Measurements from ENCODE around the gene DMAP1. TPM values are rescaled to one million over a fixed set of nuclear protein-coding genes. Genes with fewer than 3 reads are reported as not detected.

The DMAP1 gene
- total RNA-seq, 1 donor from 2014 or later: 36.0 TPM

GRCh38 chr1:44220001-44220751 lies 6.9 kb downstream of the DMAP1 start:
- H3K4me1 Mint-ChIP-seq: peaks cover 9% of the 10 kb centered on the region
- H3K9me3 Mint-ChIP-seq: no peaks in the 10 kb centered on the region
- intact Hi-C loops (cut with micrococcal nuclease): no loop called here
- H3K4me3 Mint-ChIP-seq: no peak overlapping the region
- H3K27me3 Mint-ChIP-seq: no peaks in the 10 kb centered on the region
- DNase-seq: no peak
- H3K36me3 Mint-ChIP-seq (ENCODE audit: low read depth): peaks cover 41% of the 10 kb centered on the region
- no peak overlapping the region for H3K27ac Mint-ChIP-seq

DNA sequence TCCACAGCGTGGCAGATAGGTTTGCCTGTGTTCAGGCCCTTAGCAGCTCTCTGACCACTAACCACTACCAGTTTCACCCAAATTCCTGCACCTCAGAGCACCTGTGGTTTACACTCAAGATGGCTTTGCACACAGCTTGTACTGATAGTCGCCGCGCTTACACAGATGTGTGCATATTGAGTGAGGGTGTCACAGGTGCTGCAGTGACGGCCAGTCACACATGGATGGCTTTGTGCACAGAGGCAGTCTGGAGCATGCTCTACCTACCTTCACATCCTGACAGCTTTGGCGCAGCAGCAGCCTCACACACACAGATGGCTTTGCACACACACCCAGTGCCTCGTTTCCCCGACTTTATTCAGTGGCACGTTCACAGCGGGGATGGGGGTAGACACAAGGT lies 7.5 kb downstream of the DMAP1 start:
- intact Hi-C loops (cut with micrococcal nuclease): no loop called here
- no peaks in the 10 kb centered on the region for H3K9me3 Mint-ChIP-seq
- H3K36me3 Mint-ChIP-seq (ENCODE audit: low read depth): peaks cover 37% of the 10 kb centered on the region
- peaks cover 8% of the 10 kb centered on the region for H3K4me1 Mint-ChIP-seq
- H3K27ac Mint-ChIP-seq: no peak overlapping the region
- DNase-seq: no peak
- no peaks in the 10 kb centered on the region for H3K27me3 Mint-ChIP-seq
- no peak overlapping the region for H3K4me3 Mint-ChIP-seq

DNA sequence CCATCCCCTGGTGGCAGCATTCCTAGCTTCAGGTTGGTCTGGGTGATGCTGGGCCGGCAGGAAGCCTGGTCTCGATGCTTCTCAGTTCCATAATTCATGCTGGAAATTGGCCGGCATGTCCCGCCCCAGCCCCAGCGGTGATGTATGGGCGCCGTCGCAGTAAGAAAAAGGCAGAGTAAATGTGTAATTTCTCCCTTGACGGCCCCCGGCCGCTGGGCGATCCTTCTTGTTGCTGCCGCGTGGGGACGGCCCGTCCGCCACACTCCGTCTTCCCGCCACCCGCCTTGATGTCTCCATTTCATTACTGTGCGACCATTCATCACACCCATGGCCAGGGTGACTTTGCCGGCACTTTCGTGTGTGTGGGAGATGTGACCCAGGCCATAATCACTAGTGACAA lies 8.5 kb downstream of the DMAP1 start:
- intact Hi-C loops (cut with micrococcal nuclease): no loop called here
- H3K4me1 Mint-ChIP-seq: peaks cover 8% of the 10 kb centered on the region
- H3K4me3 Mint-ChIP-seq: no peak overlapping the region
- H3K9me3 Mint-ChIP-seq: no peaks in the 10 kb centered on the region
- DNase-seq: no peak
- peaks cover 29% of the 10 kb centered on the region for H3K36me3 Mint-ChIP-seq (ENCODE audit: low read depth)
- no peak overlapping the region for H3K27ac Mint-ChIP-seq
- no peaks in the 10 kb centered on the region for H3K27me3 Mint-ChIP-seq

GRCh38 chr1:44222397-44223186 lies 9.3 kb downstream of the DMAP1 start:
- Mint-ChIP-seq H3K36me3 (ENCODE audit: low read depth) (peaks cover 24% of the 10 kb centered on the region), H3K4me1 (peaks cover 4% of the 10 kb centered on the region), H3K9me3 (no peaks in the 10 kb centered on the region), H3K4me3 (no peak overlapping the region), H3K27ac (no peak overlapping the region), H3K27me3 (no peaks in the 10 kb centered on the region)
- intact Hi-C loops (cut with micrococcal nuclease): no loop called here
- no peak for DNase-seq

DNA sequence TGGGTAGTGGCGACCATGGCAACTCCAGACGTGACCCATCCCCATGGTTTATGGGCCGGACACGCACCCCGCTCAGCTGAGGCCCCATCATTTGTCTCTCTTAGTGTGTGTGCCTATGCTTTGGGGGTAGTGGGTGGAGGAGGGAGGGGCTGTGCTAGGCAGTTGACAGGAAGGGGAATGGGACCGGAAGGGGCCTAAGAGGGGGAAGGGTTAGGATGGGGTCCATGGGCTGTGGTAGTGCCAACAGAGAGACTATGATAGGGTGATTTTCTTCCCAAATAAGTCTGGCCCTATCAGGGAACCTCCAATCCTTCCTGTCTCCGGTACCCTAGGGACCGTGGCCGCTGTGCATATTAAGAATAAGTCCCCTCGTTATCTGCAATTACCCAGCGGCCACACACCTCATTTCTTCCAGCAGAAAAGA lies 9.9 kb downstream of the DMAP1 start:
- DNase-seq: no peak
- Mint-ChIP-seq H3K4me1 (peaks cover 4% of the 10 kb centered on the region), H3K27ac (no peak overlapping the region)

GRCh38 chr1:44225761-44226160 lies 12.5 kb downstream of the DMAP1 start:
- Mint-ChIP-seq H3K4me3 (no peak overlapping the region), H3K27me3 (no peaks in the 10 kb centered on the region), H3K9me3 (no peaks in the 10 kb centered on the region), H3K27ac (no peak overlapping the region), H3K4me1 (peaks cover 1% of the 10 kb centered on the region), H3K36me3 (ENCODE audit: low read depth) (peaks cover 5% of the 10 kb centered on the region)
- intact Hi-C loops (cut with micrococcal nuclease): no loop called here
- DNase-seq: no peak

More for the DNA sequence above, 9.9 kb downstream of the DMAP1 start:
- no peak overlapping the region for H3K4me3 Mint-ChIP-seq
- no peaks in the 10 kb centered on the region for H3K9me3 Mint-ChIP-seq
- H3K27me3 Mint-ChIP-seq: no peaks in the 10 kb centered on the region
- H3K36me3 Mint-ChIP-seq (ENCODE audit: low read depth): peaks cover 22% of the 10 kb centered on the region
- intact Hi-C loops (cut with micrococcal nuclease): no loop called here

DNA sequence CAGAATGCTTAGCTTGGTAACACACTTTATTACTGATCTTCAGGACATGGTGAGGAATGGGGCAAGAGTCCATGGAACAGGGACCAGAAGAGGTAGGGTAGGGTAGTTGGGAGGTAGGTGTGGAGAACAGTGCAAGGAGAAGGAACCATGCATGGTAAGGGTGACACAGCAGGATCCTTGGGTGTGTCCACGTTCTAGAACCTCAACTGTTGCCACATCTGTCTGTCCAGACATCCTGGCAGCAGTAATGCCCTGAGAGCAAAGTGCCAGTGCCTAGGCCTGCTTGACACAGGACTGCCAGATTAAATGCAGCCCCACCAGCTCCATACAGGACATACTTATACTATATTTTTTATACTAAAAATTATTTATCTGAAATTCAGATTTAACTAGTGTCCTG lies 13.9 kb downstream of the DMAP1 start:
- Mint-ChIP-seq H3K36me3 (ENCODE audit: low read depth) (no peaks in the 10 kb centered on the region), H3K9me3 (no peaks in the 10 kb centered on the region), H3K27me3 (no peaks in the 10 kb centered on the region), H3K27ac (no peak overlapping the region), H3K4me1 (no peaks in the 10 kb centered on the region), H3K4me3 (no peak overlapping the region)
- intact Hi-C loops (cut with micrococcal nuclease): no loop called here
- no peak for DNase-seq

GRCh38 chr1:44228218-44228617 lies 14.9 kb downstream of the DMAP1 start:
- H3K4me3 Mint-ChIP-seq: no peak overlapping the region
- H3K27ac Mint-ChIP-seq: no peak overlapping the region
- no peaks in the 10 kb centered on the region for H3K4me1 Mint-ChIP-seq
- intact Hi-C loops (cut with micrococcal nuclease): no loop called here
- DNase-seq: no peak
- no peaks in the 10 kb centered on the region for H3K27me3 Mint-ChIP-seq
- H3K36me3 Mint-ChIP-seq (ENCODE audit: low read depth): no peaks in the 10 kb centered on the region
- no peaks in the 10 kb centered on the region for H3K9me3 Mint-ChIP-seq

DNA sequence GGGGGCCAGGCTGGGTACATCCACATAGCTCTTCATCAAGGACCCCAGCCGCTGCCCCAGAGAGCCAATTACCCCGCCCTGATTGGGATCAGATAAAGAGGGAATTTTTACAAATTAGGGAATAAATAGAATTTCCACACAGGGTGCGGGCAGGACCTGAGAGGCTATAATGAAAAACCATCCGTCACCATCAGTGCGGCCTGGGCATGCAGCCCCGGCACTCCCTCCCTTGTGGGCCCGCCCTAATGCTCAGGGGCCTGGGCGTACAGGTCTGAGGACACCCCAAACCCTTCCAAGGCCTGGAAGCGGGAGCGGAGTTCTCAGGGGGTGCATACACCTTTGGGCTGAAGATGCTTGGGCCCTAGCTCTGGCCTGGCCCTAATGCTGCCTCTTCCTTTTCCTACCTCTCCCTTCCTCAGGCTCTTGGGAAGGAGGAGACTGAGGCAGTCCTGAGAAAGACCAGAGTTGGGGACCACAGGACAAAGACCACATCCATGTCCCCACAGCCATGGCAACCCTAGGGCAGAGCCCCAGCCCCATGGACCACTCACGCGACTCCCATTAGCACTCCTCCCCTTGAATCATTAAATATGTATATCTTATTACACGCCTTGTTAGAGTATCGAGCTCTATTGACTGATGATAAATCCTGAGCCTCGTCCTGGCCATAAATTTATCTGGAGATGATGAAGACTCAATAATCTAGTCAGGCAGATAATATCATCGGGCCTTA lies 16.3 kb downstream of the DMAP1 start:
- H3K27me3 Mint-ChIP-seq: no peaks in the 10 kb centered on the region
- no peak for DNase-seq
- H3K4me3 Mint-ChIP-seq: no peak overlapping the region
- no peaks in the 10 kb centered on the region for H3K4me1 Mint-ChIP-seq
- H3K9me3 Mint-ChIP-seq: no peaks in the 10 kb centered on the region
- H3K36me3 Mint-ChIP-seq (ENCODE audit: low read depth): no peaks in the 10 kb centered on the region
- intact Hi-C loops (cut with micrococcal nuclease): no loop called here
- no peak overlapping the region for H3K27ac Mint-ChIP-seq

DNA sequence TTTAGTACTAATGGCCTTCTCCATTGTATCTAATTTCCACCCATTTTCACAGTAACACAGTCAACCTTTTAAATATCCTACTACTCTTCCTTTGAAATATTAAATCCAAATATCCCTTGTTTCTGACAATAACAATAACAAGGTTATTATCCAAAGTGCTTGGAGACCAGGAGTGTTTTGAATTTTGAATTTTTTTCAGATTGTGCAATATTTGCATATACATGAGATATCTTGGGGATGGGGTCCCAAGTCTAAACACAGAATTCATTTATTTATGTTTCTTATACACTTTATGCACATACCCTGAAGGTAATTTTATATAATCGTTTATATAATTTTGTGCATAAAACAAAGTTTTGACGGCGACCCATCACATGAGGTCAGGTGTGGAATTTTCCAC lies 17.5 kb downstream of the DMAP1 start:
- intact Hi-C loops (cut with micrococcal nuclease): no loop called here
- Mint-ChIP-seq H3K4me3 (no peak overlapping the region), H3K27ac (no peak overlapping the region), H3K4me1 (no peaks in the 10 kb centered on the region), H3K36me3 (ENCODE audit: low read depth) (no peaks in the 10 kb centered on the region), H3K9me3 (no peaks in the 10 kb centered on the region), H3K27me3 (no peaks in the 10 kb centered on the region)
- no peak for DNase-seq

DNA sequence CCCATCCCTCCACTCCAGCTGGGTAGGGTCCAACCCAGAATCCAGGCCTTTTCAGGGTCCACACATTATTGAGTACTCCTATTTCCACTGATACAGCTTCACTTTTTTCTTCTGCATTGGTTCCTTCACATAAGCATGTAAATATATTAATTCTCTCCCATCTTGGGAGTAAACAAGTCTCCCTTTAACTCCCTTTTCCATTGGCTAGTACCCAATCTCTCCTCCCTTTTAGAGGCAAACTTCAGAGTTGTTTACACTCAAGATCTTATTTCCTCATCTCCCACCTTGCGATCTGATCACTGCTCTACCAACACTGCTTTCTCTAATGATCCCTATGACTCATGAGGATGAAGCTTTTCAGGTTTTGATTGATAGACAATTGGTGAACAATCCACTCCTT lies 20.3 kb downstream of the DMAP1 start:
- Mint-ChIP-seq H3K4me3 (no peak overlapping the region), H3K9me3 (no peaks in the 10 kb centered on the region), H3K27ac (no peak overlapping the region), H3K36me3 (ENCODE audit: low read depth) (no peaks in the 10 kb centered on the region), H3K27me3 (no peaks in the 10 kb centered on the region), H3K4me1 (peaks cover 5% of the 10 kb centered on the region)
- intact Hi-C loops (cut with micrococcal nuclease): no loop called here
- DNase-seq: no peak

GRCh38 chr1:44235808-44236207 lies 22.5 kb downstream of the DMAP1 start:
- Mint-ChIP-seq H3K27ac (no peak overlapping the region), H3K4me1 (peaks cover 7% of the 10 kb centered on the region), H3K9me3 (no peaks in the 10 kb centered on the region), H3K27me3 (no peaks in the 10 kb centered on the region), H3K4me3 (no peak overlapping the region), H3K36me3 (ENCODE audit: low read depth) (no peaks in the 10 kb centered on the region)
- no peak for DNase-seq
- intact Hi-C loops (cut with micrococcal nuclease): no loop called here

GRCh38 chr1:44236490-44237272 lies 23.4 kb downstream of the DMAP1 start:
- H3K27ac Mint-ChIP-seq: no peak overlapping the region
- no peak for DNase-seq
- H3K4me1 Mint-ChIP-seq: peaks cover 7% of the 10 kb centered on the region
- intact Hi-C loops (cut with micrococcal nuclease): no loop called here
- H3K9me3 Mint-ChIP-seq: no peaks in the 10 kb centered on the region
- no peaks in the 10 kb centered on the region for H3K36me3 Mint-ChIP-seq (ENCODE audit: low read depth)
- no peak overlapping the region for H3K4me3 Mint-ChIP-seq
- no peaks in the 10 kb centered on the region for H3K27me3 Mint-ChIP-seq

All from activated CD4-positive, alpha-beta T cell treated with anti-CD3 and anti-CD28 coated beads, Interleukin-2, amount 10 ng/mL, durations not matched to agents 24 days and 14 days (primary cell).